ENCODE results near the gene ACTA2. TPM values are rescaled to one million over a fixed set of nuclear protein-coding genes. Genes with fewer than 3 reads are reported as not detected.

Gene ACTA2
- total RNA-seq, 2 experiments from 2014 or later: 8.5 to 10.2 TPM

- no peaks in the 10 kb centered on the region for H3K9me3 Mint-ChIP-seq (ENCODE audit: low read depth)
- peak overlapping the region; percentile 69 for H3K27ac Mint-ChIP-seq
- peaks cover 22% of the 10 kb centered on the region for H3K4me1 Mint-ChIP-seq
- H3K27me3 Mint-ChIP-seq: no peaks in the 10 kb centered on the region
- intact Hi-C loops (cut with DNase I, micrococcal nuclease): loop anchor here in 1 of 2 experiments (2.0 kb wide), 1 partner anchor 21 kb away; no protein-coding TSS in a partner anchor
- peak; percentile 34 for DNase-seq
- ATAC-seq: peak; percentile 89
- peaks cover 57% of the 10 kb centered on the region for H3K36me3 Mint-ChIP-seq (ENCODE audit: low read depth)
- CTCF ChIA-PET: interaction anchor here (0.7 to 5.3 kb wide), 10 partner anchors 11 to 343 kb away, joined by 3 to 31 read pairs (median 4); partner anchors contain the start of gene LIPA
- POLR2A ChIA-PET: interaction anchor here (0.5 kb wide), 1 partner anchor 93 kb away, joined by 5 read pairs; no protein-coding TSS in a partner anchor
- H3K4me3 Mint-ChIP-seq: peak overlapping the region; percentile 24
Observed at GRCh38 chr10:88908194-88908593, 44.4 kb downstream of the ACTA2 start.

GRCh38 chr10:88906921-88907320, 45.7 kb downstream of the ACTA2 start:
- ATAC-seq: no peak
- no peak for DNase-seq
- intact Hi-C loops (cut with DNase I, micrococcal nuclease): no loop called here
- H3K9me3 Mint-ChIP-seq (ENCODE audit: low read depth): no peaks in the 10 kb centered on the region
- peak overlapping the region; percentile 67 for H3K27ac Mint-ChIP-seq
- H3K4me3 Mint-ChIP-seq: no peak overlapping the region
- H3K27me3 Mint-ChIP-seq: no peaks in the 10 kb centered on the region
- peaks cover 60% of the 10 kb centered on the region for H3K36me3 Mint-ChIP-seq (ENCODE audit: low read depth)
- H3K4me1 Mint-ChIP-seq: peaks cover 33% of the 10 kb centered on the region
- CTCF ChIA-PET: interaction anchor here (1.0 to 5.3 kb wide), 12 partner anchors 8 to 124 kb away, joined by 3 to 31 read pairs (median 4); no protein-coding TSS in a partner anchor
- POLR2A ChIA-PET: no interaction called here

- H3K36me3 Mint-ChIP-seq (ENCODE audit: low read depth): peaks cover 49% of the 10 kb centered on the region
- H3K27me3 Mint-ChIP-seq: no peaks in the 10 kb centered on the region
- intact Hi-C loops (cut with DNase I, micrococcal nuclease): no loop called here
- DNase-seq: no peak
- no peaks in the 10 kb centered on the region for H3K9me3 Mint-ChIP-seq (ENCODE audit: low read depth)
- no peak overlapping the region for H3K4me3 Mint-ChIP-seq
- H3K4me1 Mint-ChIP-seq: peaks cover 52% of the 10 kb centered on the region
- no peak for ATAC-seq
- ChIA-PET CTCF (interaction anchor here (0.5 to 1.9 kb wide), 3 partner anchors 26 to 65 kb away, joined by 3 to 6 read pairs (median 3); no protein-coding TSS in a partner anchor), POLR2A (no interaction called here)
- no peak overlapping the region for H3K27ac Mint-ChIP-seq
Observed at GRCh38 chr10:88903715-88904114, 48.9 kb downstream of the ACTA2 start.

DNA sequence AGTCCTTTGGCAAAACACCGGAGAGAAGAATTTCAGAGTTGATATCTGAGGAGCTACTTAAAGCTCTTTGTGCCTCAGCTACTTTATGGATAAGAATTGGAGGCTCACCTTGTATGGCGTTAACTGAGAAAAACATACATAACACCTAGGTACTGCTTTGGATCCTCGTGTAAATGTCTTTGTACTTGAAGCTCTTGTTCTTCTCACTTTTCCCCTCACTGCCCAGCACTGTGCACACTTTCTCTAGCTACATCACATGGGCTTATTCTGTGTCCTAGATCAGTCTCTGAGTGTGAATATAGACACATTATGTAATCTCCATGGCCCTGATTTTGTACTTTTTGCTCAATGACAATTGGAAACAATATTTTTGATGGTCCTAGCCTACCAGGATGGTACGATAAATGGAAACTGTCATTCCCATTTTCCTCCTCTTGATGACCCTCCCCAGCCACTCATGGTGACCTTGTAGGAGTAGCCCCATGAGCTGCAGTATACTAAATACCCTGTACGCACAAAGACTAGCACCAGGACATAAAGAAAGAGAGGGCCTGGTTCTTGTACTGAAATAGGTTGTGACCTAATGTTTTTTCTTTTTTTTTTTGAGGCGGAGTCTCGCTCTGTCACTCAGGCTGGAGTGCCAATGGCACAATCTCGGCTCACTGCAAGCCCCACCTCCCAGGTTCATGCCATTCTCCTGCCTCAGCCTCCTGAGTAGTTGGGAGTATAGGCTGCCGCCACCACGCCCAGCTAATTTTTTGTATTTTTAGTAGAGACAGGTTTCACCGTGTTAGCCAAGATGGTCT, 50.4 kb downstream of the ACTA2 start:
- H3K9me3 Mint-ChIP-seq (ENCODE audit: low read depth): no peaks in the 10 kb centered on the region
- H3K4me1 Mint-ChIP-seq: peaks cover 53% of the 10 kb centered on the region
- no peaks in the 10 kb centered on the region for H3K27me3 Mint-ChIP-seq
- ChIA-PET POLR2A (interaction anchor here (0.9 to 1.4 kb wide), 2 partner anchors 22 to 54 kb away, joined by 4 to 7 read pairs; partner anchors contain the start of gene STAMBPL1), CTCF (interaction anchor here (0.5 to 4.8 kb wide), 11 partner anchors 13 to 127 kb away, joined by 3 to 50 read pairs (median 6); partner anchors contain the start of gene STAMBPL1)
- ATAC-seq: peak; percentile 52
- peaks cover 43% of the 10 kb centered on the region for H3K36me3 Mint-ChIP-seq (ENCODE audit: low read depth)
- H3K27ac Mint-ChIP-seq: peak overlapping the region; percentile 90
- H3K4me3 Mint-ChIP-seq: peak overlapping the region; percentile 1
- DNase-seq: peak; percentile 16
- intact Hi-C loops (cut with DNase I, micrococcal nuclease): loop anchor here (1.0 to 2.0 kb wide), 4 partner anchors 22 to 232 kb away; partner anchors contain the start of gene STAMBPL1 (in 2 of the 2)

DNA sequence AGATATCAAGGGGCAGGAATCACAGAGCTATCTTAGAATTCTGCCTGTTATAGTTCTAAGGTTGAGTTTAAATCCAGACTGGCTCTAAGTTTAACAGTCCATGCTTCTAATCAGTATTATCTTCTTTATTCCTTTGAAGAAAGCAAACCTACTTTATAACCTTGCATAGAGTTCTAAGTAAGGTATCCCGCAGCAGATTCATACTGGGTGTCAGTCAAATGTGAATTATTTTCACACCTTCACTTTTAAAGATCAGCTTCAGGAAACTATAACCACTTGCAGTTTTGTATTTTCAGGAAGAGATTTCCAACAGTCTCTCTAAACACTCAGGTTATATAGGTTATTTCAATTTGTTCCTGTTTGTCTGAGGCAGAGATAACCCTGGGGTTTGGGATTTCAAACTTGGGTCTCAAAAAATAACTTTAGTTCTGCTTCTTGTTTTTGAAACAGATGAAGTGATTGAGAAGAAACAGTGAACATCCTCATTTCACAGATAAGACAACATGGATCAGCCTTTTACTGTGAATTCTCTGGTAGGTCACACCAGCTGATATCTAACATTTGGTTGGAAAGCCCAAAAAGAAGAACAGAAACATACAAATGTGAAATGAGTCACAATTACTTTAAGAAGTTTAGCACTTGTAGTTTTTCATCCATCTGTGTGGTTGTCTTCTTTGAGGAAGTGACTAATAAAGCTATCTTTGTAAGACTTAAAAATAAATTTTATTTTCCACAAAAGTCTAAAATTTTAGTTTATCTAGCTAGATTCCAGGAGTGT, 51.2 kb downstream of the ACTA2 start:
- peaks cover 40% of the 10 kb centered on the region for H3K36me3 Mint-ChIP-seq (ENCODE audit: low read depth)
- H3K27ac Mint-ChIP-seq: peak overlapping the region; percentile 90
- ATAC-seq: peak; percentile 75
- no peaks in the 10 kb centered on the region for H3K9me3 Mint-ChIP-seq (ENCODE audit: low read depth)
- POLR2A ChIA-PET: interaction anchor here (0.9 to 1.4 kb wide), 2 partner anchors 21 to 53 kb away, joined by 4 to 7 read pairs; partner anchors contain the start of gene STAMBPL1
- CTCF ChIA-PET: interaction anchor here (0.5 to 4.8 kb wide), 15 partner anchors 12 to 316 kb away, joined by 3 to 50 read pairs (median 5); partner anchors contain the start of gene STAMBPL1
- DNase-seq: no peak
- H3K4me3 Mint-ChIP-seq: peak overlapping the region; percentile 26
- intact Hi-C loops (cut with DNase I, micrococcal nuclease): loop anchor here (1.0 to 2.0 kb wide), 4 partner anchors 21 to 231 kb away; partner anchors contain the start of gene STAMBPL1 (in 2 of the 2)
- no peaks in the 10 kb centered on the region for H3K27me3 Mint-ChIP-seq
- peaks cover 60% of the 10 kb centered on the region for H3K4me1 Mint-ChIP-seq

- peaks cover 71% of the 10 kb centered on the region for H3K4me1 Mint-ChIP-seq
- intact Hi-C loops (cut with DNase I, micrococcal nuclease): loop anchor here in 1 of 2 experiments (2.0 kb wide), 1 partner anchor 51 kb away; no protein-coding TSS in a partner anchor
- ATAC-seq (no peak), DNase-seq (no peak)
- H3K27ac Mint-ChIP-seq: peak overlapping the region; percentile 44
- H3K36me3 Mint-ChIP-seq (ENCODE audit: low read depth): peaks cover 37% of the 10 kb centered on the region
- H3K27me3 Mint-ChIP-seq: no peaks in the 10 kb centered on the region
- H3K9me3 Mint-ChIP-seq (ENCODE audit: low read depth): no peaks in the 10 kb centered on the region
- CTCF ChIA-PET: interaction anchor here (0.6 to 4.8 kb wide), 7 partner anchors 7 to 1140 kb away, joined by 3 to 50 read pairs (median 5); no protein-coding TSS in a partner anchor
- H3K4me3 Mint-ChIP-seq: no peak overlapping the region
- POLR2A ChIA-PET: interaction anchor here (0.6 kb wide), 1 partner anchor 14 kb away, joined by 3 read pairs; no protein-coding TSS in a partner anchor
Observed at GRCh38 chr10:88899886-88900285, 52.7 kb downstream of the ACTA2 start.

DNA sequence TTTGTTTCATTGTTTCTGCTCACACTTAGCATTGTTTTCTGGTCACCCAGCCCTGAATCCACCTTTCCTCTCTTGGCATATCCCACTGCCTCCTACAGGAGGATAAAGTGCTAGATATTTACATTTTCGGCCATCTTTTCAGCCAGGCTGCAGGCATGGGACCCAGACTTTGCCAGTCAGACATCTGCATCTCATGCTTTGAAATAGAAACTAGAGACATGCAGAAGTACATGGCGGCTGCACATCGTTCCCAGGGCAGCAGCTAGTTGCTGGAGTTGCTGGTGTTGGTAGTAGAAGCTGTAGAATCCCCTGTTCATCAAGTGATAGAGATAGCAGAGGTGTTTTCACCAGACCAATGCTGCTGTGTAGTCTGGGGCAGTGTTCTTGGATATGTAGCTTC, 53.8 kb downstream of the ACTA2 start:
- no peak for ATAC-seq
- peaks cover 36% of the 10 kb centered on the region for H3K36me3 Mint-ChIP-seq (ENCODE audit: low read depth)
- H3K27ac Mint-ChIP-seq: no peak overlapping the region
- no peaks in the 10 kb centered on the region for H3K27me3 Mint-ChIP-seq
- ChIA-PET CTCF (interaction anchor here (0.7 to 4.8 kb wide), 4 partner anchors 8 to 63 kb away, joined by 3 to 43 read pairs (median 3); partner anchors contain the start of gene ANKRD22), POLR2A (no interaction called here)
- intact Hi-C loops (cut with DNase I, micrococcal nuclease): no loop called here
- no peak for DNase-seq
- no peak overlapping the region for H3K4me3 Mint-ChIP-seq
- peaks cover 75% of the 10 kb centered on the region for H3K4me1 Mint-ChIP-seq
- H3K9me3 Mint-ChIP-seq (ENCODE audit: low read depth): no peaks in the 10 kb centered on the region

DNA sequence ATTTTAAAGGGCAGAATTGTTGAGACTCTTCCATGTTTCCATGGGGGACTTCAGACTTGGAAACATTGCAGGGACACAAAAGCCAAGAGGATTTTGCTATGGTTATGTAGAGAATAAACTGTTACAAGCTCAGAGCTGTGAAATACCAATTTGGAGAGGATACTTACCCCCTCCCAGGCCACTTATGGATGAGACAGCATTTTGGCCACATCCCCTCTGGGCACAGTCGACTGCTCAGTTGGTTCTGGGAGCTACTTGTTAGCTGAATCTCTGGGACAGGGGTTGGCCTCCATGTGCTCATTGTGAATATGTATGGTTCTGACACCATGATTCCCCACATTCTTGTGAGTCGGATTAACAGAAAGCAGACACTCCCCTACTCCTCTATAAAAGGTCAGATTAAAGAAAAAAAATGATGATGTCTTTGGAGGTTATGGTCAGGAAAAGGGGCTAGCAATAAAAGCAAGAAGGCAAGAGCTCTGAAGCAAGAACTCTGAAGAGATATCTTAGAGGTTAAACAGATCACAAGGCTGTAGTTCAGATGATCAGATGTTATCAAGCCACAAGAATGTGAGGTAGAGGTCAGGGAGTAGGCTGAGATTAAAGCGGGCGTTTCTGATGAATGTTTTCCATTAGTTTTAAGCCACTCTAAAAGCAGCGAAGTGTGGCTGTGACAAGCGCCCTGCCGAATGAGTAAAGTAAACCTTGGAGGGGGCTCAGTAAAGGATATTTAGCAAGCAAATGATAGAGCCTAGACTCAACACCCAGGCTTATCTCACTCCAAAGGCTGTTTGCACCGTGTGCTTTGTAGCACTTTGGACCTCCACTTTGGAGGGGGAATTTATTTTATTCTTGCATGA, 55.3 kb downstream of the ACTA2 start:
- peak; percentile 61 for DNase-seq
- Mint-ChIP-seq H3K9me3 (ENCODE audit: low read depth) (no peaks in the 10 kb centered on the region), H3K36me3 (ENCODE audit: low read depth) (peaks cover 23% of the 10 kb centered on the region), H3K27ac (peak overlapping the region; percentile 84), H3K27me3 (no peaks in the 10 kb centered on the region), H3K4me1 (peaks cover 66% of the 10 kb centered on the region), H3K4me3 (peak overlapping the region; percentile 32)
- ATAC-seq: peak; percentile 57
- ChIA-PET CTCF (interaction anchor here (0.7 to 1.3 kb wide), 5 partner anchors 11 to 1140 kb away, joined by 3 to 6 read pairs (median 3); no protein-coding TSS in a partner anchor), POLR2A (interaction anchor here (0.6 kb wide), 1 partner anchor 406 kb away, joined by 3 read pairs; no protein-coding TSS in a partner anchor)
- intact Hi-C loops (cut with DNase I, micrococcal nuclease): loop anchor here (1.0 kb wide), 2 partner anchors 14 to 17 kb away; partner anchors contain the start of gene STAMBPL1 (in 1 of the 2)

DNA sequence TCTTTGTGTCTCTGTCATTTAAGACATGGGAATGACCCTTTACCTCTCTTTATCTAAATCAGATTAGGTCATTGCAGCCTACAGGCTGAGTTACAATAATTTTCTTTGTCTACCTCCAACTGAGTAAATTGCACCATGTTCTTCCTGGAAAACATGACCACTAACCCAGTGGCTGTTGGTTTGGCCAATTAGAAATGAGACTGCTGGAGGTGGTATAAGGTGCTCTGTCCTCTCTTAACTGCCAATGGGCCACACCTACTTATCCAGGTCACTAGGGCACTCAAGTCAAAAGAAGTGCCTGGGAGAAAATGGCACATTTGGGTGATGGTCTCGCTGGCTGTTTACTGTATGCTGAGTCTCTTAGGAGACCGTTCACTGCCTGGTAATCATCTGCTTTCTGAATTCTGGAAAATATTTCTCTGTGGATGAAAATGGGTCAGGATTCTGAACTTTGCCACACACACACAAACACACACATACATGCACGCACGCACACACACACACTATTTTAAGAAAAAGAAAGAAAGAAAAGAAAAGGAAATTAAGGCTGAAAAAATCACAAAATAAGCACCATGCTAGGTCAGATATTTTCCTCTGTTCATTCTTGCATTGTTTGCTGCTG, 56.1 kb downstream of the ACTA2 start:
- Mint-ChIP-seq H3K4me1 (peaks cover 64% of the 10 kb centered on the region), H3K36me3 (ENCODE audit: low read depth) (peaks cover 21% of the 10 kb centered on the region), H3K27me3 (no peaks in the 10 kb centered on the region), H3K4me3 (no peak overlapping the region), H3K27ac (peak overlapping the region; percentile 84), H3K9me3 (ENCODE audit: low read depth) (no peaks in the 10 kb centered on the region)
- ATAC-seq (no peak), DNase-seq (no peak)
- ChIA-PET POLR2A (no interaction called here), CTCF (interaction anchor here (0.7 to 3.7 kb wide), 8 partner anchors 12 to 1139 kb away, joined by 3 to 18 read pairs (median 4); no protein-coding TSS in a partner anchor)
- intact Hi-C loops (cut with DNase I, micrococcal nuclease): no loop called here

Data from activated CD4-positive, alpha-beta T cell treated with anti-CD3 and anti-CD28 coated beads for 36 hours (primary cell).